K562 (cell line): Measurements from ENCODE around the gene ACRV1. TPM values are rescaled to one million over a fixed set of nuclear protein-coding genes. Genes with fewer than 3 reads are reported as not detected.
A peak's percentile ranks its signal among the peaks of the same experiment; 100 is the strongest.

ENCODE experiments used
- ETV6 ChIP-seq, 3 experiments: fragments of 150-350 bp in 1 of 3; sonication (generic) in 1 of 3; formaldehyde crosslinking in 1 of 3; IDR thresholded peaks; 2 replicates each; pipeline versions ENCODE4 v1.6.1 to v1.8.0; 2014 to 2022; ENCODE audit warnings: borderline replicate concordance in 2 of 3, low read depth in 2 of 3, antibody characterized with exemption in 1 of 3, low read length in 1 of 3, mild to moderate bottlenecking in 1 of 3, missing genetic modification reagents in 1 of 3
- SOX6 ChIP-seq: fragments of 450-650 bp; IDR thresholded peaks from 2 replicates; pipeline ENCODE4 v1.6.1; 2014; ENCODE audit warnings: mild to moderate bottlenecking
- XRCC4 ChIP-seq: IDR thresholded peaks from one replicate; pipeline ENCODE4 v1.6.1; 2011; ENCODE audit not compliant: insufficient read depth, insufficient read length; ENCODE audit errors: extremely low read depth
- ZBTB40 ChIP-seq, 2 experiments: fragments of 450-650 bp in 1 of 2; sonication (generic) in 1 of 2; formaldehyde crosslinking in 1 of 2; IDR thresholded peaks; 2 replicates each; pipeline versions ENCODE4 v1.7.1 to v1.9.0; 2016 to 2022; ENCODE audit warnings: inconsistent platforms in 1 of 2, mild to moderate bottlenecking in 1 of 2, missing genetic modification reagents in 1 of 2
- ZSCAN32 ChIP-seq: fragments of 450-650 bp; formaldehyde crosslinking; IDR thresholded peaks from 2 replicates; pipeline ENCODE4 v1.4.0; 2020; ENCODE audit warnings: mild to moderate bottlenecking, moderate library complexity
- polyA plus RNA-seq, 8 experiments: library from polyadenylated mRNA; depleted of rRNA in 4 of 8; stranded (reverse) in 5 of 8; unstranded in 3 of 8; fragments of >200 nt; fragmentation: Nextera tagmentation in 2 of 8; fragmentation: Illumina TruSeq in 1 of 8; extraction: Ambion mirVana in 2 of 8; extraction: Trizol in 1 of 8; gene quantifications; 2 replicates each; pipeline versions ENCODE4 v1.2.1 to v1.2.3, GENCODE V29; 2011 to 2014; ENCODE audit warnings: inconsistent platforms in 1 of 8, missing spikeins in 1 of 8
- total RNA-seq, 7 experiments: library from RNA; depleted of rRNA in 6 of 7; stranded (reverse); fragments of >200 nt in 6 of 7; fragmentation: Illumina TruSeq in 2 of 7; extraction: Trizol in 2 of 7; gene quantifications; 2 replicates each; pipeline versions ENCODE4 v1.2.1 to v1.2.3, GENCODE V29; 2011 to 2021; ENCODE audit warnings: low replicate concordance in 1 of 7
- TF ChIP-seq, protein P1 (sequence below), 2 experiments: fragments of 450-650 bp; formaldehyde crosslinking in 1 of 2; IDR thresholded peaks; 2 replicates each; pipeline versions ENCODE4 v1.4.0 to v1.6.1; 2014 to 2020; ENCODE audit warnings: mild to moderate bottlenecking in 2 of 2, borderline replicate concordance in 1 of 2, low read depth in 1 of 2

Gene ACRV1
- total and polyA plus RNA-seq, 9 of the 15 experiments (the other 6 are each of a cell fraction or from before 2014, with no cell fraction given), result 0.22 to 0.25 TPM; not detected in 7

DNA sequence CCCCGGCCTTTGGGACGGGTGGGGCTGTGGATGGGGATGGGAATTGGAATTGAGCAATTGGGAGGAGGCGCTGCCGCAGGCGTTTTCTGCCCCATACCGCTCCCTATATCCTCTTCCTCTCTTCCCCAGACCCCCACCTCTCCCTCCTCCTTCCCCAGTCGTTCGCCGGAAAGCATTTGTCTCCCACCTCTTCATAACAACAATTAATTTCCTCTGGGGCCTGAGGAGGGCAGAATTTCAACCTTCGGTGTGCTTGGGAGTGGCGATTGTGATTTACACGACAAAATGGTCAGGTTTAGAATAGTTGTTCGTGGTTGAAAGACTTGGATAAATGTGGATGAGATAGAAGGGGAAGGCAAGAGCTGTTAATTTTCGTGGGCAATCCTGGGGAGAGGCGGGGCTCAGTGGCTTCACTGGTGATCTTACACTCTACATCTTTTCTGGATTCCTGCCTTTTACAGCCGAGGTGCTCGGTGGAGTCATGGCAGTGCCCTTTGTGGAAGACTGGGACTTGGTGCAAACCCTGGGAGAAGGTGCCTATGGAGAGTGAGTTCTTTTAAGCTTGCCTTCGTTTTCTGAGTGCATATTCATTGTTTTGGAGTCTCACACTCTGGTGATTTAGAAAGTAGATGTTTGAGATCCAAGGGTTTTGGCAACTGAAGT, 54.2 kb downstream of the ACRV1 start (continued):
- TF ChIP-seq ZBTB40 (IDR thresholded peaks at IDR 0.05) (peak; percentile 34), ZBTB40 (CRISPR knock-in tag; IDR thresholded peaks at IDR 0.05) (no peak), SOX6 (no peak), XRCC4 (no peak), ETV6 (IDR thresholded peaks at IDR 0.05; ENCODE audit: borderline replicate concordance in 1 of 2, low read depth in 2 of 2, low read length in 1 of 2) (no peak), ETV6 (CRISPR knock-in tag; IDR thresholded peaks at IDR 0.05; ENCODE audit: borderline replicate concordance) (no peak), ZSCAN32 (CRISPR knock-in tag) (no peak)
- TF ChIP-seq, protein P1, sequence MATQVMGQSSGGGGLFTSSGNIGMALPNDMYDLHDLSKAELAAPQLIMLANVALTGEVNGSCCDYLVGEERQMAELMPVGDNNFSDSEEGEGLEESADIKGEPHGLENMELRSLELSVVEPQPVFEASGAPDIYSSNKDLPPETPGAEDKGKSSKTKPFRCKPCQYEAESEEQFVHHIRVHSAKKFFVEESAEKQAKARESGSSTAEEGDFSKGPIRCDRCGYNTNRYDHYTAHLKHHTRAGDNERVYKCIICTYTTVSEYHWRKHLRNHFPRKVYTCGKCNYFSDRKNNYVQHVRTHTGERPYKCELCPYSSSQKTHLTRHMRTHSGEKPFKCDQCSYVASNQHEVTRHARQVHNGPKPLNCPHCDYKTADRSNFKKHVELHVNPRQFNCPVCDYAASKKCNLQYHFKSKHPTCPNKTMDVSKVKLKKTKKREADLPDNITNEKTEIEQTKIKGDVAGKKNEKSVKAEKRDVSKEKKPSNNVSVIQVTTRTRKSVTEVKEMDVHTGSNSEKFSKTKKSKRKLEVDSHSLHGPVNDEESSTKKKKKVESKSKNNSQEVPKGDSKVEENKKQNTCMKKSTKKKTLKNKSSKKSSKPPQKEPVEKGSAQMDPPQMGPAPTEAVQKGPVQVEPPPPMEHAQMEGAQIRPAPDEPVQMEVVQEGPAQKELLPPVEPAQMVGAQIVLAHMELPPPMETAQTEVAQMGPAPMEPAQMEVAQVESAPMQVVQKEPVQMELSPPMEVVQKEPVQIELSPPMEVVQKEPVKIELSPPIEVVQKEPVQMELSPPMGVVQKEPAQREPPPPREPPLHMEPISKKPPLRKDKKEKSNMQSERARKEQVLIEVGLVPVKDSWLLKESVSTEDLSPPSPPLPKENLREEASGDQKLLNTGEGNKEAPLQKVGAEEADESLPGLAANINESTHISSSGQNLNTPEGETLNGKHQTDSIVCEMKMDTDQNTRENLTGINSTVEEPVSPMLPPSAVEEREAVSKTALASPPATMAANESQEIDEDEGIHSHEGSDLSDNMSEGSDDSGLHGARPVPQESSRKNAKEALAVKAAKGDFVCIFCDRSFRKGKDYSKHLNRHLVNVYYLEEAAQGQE (IDR thresholded peaks at IDR 0.05; ENCODE audit: borderline replicate concordance), result no peak
- TF ChIP-seq, protein P1 (CRISPR knock-in tag; IDR thresholded peaks at IDR 0.05; ENCODE audit: low read depth), result no peak
